Activated naive CD8-positive, alpha-beta T cell treated with anti-CD3 and anti-CD28 coated beads for 36 hours (primary cell): ENCODE measurements around the gene PDK2. TPM values are rescaled to one million over a fixed set of nuclear protein-coding genes. Genes with fewer than 3 reads are reported as not detected.
A peak's percentile ranks its signal among the peaks of the same experiment; 100 is the strongest.

Experiments
- DNase-seq: peaks from one replicate; pipeline ENCODE4 v3.0.0; 2021
- H3K27ac Mint-ChIP-seq: one replicate; pipeline ENCODE4 v1.8.0; 2022; ENCODE audit warnings: mild to moderate bottlenecking, moderate library complexity, mixed read lengths
- H3K27me3 Mint-ChIP-seq: one replicate; pipeline ENCODE4 v1.8.0; 2022; ENCODE audit warnings: mild to moderate bottlenecking, mixed read lengths
- H3K36me3 Mint-ChIP-seq: one replicate; pipeline ENCODE4 v1.8.0; 2021; ENCODE audit warnings: mild to moderate bottlenecking, mixed read lengths
- H3K4me1 Mint-ChIP-seq: one replicate; pipeline ENCODE4 v1.8.0; 2021; ENCODE audit warnings: mixed read lengths
- H3K4me3 Mint-ChIP-seq: one replicate; pipeline ENCODE4 v1.8.0; 2022; ENCODE audit warnings: mild to moderate bottlenecking, moderate library complexity, mixed read lengths
- H3K9me3 Mint-ChIP-seq: one replicate; pipeline ENCODE4 v1.8.0; 2022; ENCODE audit warnings: mixed read lengths
- total RNA-seq, 2 experiments: library from RNA; stranded (reverse); gene quantifications; one replicate each; pipeline ENCODE4 v1.2.3, GENCODE V29; 2021

Gene PDK2
- total RNA-seq, 2 experiments from 2014 or later: 9.4 to 12.9 TPM

DNA sequence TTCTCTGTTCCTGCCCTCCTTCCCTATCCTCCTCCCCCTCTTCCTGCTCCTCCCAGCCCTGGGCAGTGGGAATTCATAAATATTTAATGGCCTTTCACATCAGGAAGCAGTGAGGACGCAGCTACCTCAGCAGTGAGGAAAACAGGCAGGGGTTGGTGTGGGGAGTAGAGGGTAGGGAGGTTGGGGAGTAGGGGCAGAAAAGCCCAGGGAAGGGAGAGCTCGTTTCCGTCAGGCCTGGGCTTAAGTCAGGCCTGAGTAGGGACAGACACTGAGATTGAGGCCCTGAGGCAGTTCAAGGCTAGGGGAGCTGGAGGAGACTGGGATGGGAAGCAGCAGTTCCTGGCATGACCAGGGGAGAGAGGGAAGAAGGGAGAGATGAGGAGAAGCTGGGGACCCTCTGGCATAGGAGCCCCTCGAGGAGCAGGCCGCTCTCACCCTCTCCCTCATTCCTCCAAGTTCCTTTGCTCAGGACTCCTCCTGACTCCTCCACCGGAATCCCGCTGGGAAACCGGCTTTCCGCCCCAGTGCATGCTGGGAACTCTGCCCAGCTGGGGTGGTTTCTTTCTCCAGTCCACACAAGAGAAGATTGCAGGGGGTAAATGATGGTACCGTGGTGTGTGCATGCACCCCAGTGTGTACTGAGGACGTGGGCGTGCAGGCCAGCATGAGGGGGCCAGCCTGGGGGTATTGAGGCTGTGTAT lies 28.6 kb downstream of the PDK2 start:
- Mint-ChIP-seq H3K27ac (no peak overlapping the region), H3K9me3 (no peaks in the 10 kb centered on the region), H3K27me3 (peaks cover 36% of the 10 kb centered on the region), H3K4me1 (peaks cover 5% of the 10 kb centered on the region), H3K4me3 (no peak overlapping the region), H3K36me3 (no peaks in the 10 kb centered on the region)
- no peak for DNase-seq

DNA sequence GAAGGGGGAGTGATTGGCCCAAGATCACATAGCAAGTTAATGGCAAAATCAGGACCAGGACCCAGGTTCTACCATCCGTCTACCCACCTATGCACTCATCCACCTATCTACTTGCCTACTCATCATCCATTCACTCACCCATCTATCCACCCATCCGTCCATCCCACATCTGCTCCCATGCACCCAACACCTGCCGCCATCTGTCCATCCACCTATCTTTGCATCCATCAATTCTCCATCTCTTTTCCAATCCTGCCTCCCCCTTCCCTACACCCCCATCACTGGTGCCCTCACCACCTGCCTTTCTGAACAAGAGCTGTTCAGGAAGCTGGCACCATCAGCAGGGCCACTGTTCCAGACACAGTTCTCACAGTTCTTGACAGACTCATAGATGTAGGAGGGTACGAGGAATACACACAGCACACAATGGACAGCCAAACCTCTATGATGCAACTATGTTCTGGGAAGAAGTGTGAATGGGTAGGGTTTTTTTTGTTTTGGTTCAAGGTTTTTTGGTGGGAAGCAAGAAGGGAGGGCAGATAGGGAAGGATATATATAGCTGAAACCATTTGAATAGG lies 30.4 kb downstream of the PDK2 start:
- Mint-ChIP-seq H3K27ac (no peak overlapping the region), H3K4me3 (no peak overlapping the region), H3K9me3 (no peaks in the 10 kb centered on the region), H3K4me1 (peaks cover 9% of the 10 kb centered on the region), H3K36me3 (no peaks in the 10 kb centered on the region), H3K27me3 (peaks cover 28% of the 10 kb centered on the region)
- no peak for DNase-seq

DNA sequence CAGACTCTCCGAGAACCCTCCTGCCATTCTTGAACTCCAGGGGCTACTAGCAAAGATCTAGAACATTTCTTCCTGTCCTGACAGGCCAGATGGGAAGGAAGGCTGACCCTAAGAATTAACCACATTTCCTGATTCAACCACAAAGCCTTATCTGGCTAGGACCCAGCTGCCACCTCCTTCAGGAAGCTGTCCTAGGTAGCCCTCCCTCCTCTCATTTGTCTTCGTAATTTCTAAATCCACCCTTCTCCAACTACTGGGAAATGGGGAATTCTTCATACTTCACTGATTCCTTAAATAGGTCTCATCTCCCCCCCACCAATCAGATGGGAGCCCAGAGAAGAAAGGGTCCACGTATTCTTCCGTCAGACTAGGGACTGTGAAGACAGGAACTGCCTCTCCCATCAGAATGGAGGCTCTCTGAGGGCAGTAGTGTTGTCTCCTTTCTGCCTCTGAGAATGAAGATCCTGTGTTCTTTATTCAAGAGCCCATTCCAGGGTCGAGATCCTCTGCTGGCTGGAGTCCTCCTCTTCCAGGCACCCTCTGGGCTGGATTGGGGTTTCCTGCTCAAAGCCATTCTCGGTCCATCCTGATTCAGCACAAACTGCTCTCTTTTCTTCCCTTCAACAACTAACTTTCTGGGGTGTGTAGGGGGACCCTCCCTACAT lies 32.7 kb downstream of the PDK2 start:
- H3K4me3 Mint-ChIP-seq: no peak overlapping the region
- no peak overlapping the region for H3K27ac Mint-ChIP-seq
- no peaks in the 10 kb centered on the region for H3K9me3 Mint-ChIP-seq
- peaks cover 4% of the 10 kb centered on the region for H3K36me3 Mint-ChIP-seq
- DNase-seq: no peak
- H3K4me1 Mint-ChIP-seq: peaks cover 22% of the 10 kb centered on the region
- peaks cover 29% of the 10 kb centered on the region for H3K27me3 Mint-ChIP-seq

DNA sequence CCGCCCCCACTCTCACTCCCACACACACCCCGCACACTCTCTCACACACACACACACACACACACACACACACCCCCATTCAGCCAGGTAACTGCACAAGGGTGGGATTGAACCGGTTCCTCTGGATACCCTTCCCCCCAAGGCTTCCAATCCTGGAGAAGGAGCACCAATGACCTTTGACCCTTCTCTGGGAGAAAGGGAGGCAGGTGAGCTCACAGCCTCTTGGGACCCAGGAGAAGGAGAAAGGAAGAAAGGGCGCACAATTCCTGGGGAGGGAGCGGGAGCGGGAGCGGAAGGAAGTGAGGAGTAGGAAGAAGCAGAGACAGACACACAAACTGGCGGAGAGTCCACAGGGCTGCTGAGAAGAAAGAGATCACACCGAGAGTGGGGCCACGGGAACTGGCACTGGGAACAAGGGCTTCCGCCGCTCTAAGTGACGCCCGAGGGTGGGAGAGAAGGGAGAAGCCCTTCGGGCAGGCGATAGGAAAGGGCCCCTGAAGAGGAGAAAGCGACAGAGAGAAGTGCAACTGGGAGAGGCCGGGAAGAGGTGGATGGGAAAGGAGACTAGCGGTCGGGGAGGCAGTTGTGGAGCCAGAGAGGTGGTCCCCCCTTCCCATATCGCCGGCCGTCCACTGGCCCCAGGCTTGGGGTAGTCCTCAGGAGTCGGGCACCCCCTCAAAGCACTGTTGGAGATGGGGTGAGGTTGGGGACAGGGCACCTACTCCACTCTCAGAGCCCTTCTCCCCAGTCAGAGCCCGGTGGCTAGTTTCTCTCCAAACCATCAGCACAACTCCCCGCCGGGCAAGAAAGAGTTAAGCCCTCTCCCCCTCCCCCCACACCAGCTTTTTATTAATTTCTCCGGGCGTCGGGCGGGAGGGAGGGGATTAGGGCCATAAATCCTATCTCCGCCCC lies 33.5 kb downstream of the PDK2 start:
- Mint-ChIP-seq H3K9me3 (no peaks in the 10 kb centered on the region), H3K27ac (peak overlapping the region; percentile 53), H3K4me3 (peak overlapping the region; percentile 66), H3K4me1 (peaks cover 22% of the 10 kb centered on the region), H3K27me3 (peaks cover 29% of the 10 kb centered on the region), H3K36me3 (peaks cover 4% of the 10 kb centered on the region)
- DNase-seq: no peak

DNA sequence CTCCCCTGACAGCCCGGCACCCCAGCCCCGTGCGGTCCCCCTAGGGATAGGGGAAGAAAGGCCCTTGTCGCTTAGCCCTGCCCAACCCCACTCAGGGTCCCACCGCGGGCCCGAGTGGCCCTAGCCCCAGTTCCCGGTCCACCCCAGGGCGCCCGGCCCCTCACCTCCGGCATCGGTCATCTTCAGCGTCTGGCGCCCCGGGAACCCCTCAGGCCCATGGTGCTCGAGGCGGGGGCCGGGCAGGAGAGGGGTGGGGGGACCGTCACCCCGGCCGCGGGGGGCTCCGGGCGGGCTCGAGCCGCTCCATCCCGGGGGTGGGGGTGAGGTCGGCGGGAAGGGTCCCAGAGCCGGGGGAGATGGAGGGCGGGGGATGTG lies 34.2 kb downstream of the PDK2 start:
- H3K27ac Mint-ChIP-seq: no peak overlapping the region
- H3K27me3 Mint-ChIP-seq: peaks cover 29% of the 10 kb centered on the region
- no peak for DNase-seq
- peaks cover 4% of the 10 kb centered on the region for H3K36me3 Mint-ChIP-seq
- peak overlapping the region; percentile 64 for H3K4me3 Mint-ChIP-seq
- H3K4me1 Mint-ChIP-seq: peaks cover 22% of the 10 kb centered on the region
- no peaks in the 10 kb centered on the region for H3K9me3 Mint-ChIP-seq

DNA sequence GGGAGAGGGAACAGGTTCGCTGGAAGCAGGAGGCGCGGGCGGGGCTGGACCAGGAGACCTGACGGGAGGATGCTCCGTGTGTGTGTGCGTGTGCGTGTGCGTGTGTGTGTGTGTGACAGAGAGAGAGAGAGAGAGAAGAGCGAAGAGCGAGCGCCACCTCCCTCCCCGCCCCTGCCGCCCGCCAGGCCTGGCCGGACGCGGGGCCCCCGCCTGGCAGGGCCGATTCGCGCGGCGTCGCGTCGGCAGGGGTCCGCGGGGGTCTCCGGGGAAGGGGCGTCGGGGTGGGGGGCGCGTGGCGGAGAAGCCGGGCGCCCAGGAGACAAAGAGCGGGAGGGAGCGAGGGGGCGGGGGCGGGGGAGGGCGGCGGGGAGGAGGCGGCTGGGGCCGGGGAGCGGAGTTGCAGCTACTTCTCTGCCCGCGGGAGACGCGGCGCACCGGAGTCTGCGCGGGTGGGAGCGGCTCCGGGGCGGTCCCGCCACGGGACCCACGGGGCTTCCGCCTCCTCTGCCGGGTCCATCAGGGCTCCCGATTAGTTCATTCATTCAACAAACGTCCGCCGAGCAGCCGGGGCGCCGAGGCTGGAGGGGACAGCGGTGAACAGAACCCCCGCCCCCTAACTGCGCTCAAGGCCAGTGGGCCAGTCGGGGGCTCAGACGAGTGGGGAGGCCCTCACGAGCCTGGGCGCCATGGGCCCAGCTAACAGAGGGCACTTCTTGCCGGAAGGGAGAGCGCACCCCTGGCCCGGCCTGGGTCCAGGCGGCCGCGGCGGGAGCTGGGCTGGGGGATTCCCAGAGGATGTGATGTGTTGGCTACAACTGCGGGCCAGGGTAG lies 34.8 kb downstream of the PDK2 start, which contains the start of gene SAMD14:
Gene SAMD14 (minus strand): TSS at position 433 of the 831 bp plus-strand sequence. CDS start 5,201 bp downstream, outside the sequence.
- Mint-ChIP-seq H3K27me3 (peaks cover 29% of the 10 kb centered on the region), H3K36me3 (peaks cover 4% of the 10 kb centered on the region), H3K4me1 (peaks cover 22% of the 10 kb centered on the region), H3K4me3 (peak within 1 kb of the TSS; percentile 71), H3K27ac (peak within 1 kb of the TSS; percentile 9), H3K9me3 (no peaks in the 10 kb centered on the region)
- peak; percentile 41 for DNase-seq

DNA sequence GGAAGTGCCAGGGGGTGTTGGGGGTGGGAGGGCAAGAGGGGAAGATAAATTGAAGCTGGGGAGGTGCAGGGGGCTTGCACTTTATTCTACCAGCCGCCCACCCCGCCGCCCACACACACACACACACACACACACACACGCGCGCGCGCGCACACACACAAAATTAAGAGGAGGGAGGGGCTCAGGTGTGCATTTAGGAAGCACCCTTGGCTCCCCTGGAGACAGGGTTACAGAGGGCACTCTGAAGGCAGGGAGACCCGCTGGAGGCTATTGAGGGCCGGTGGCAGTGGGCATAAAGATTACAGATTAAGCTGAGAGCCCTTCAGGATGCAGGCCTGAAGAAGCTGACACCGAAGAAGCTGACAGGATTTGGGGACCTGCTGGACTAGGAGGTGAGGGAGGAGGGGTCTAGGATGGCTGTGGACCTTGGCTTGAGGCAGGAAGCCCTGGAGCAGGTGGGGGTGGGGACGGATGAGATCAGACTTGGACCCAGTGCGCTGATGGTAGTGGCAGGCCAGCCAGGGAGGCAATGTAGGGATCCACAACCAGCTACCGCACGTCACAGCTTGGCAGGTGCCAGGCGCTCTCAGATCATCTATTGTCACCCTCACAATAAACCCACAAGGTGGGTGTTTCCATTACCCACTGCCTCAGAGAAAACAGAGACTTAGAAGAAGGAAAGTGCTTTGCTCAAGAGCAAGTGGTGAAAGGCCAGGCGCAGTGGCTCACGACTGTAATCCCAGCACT lies 35.6 kb downstream of the PDK2 start:
- H3K9me3 Mint-ChIP-seq: no peaks in the 10 kb centered on the region
- peak overlapping the region; percentile 71 for H3K4me3 Mint-ChIP-seq
- DNase-seq: peak; percentile 38
- peaks cover 29% of the 10 kb centered on the region for H3K27me3 Mint-ChIP-seq
- peaks cover 6% of the 10 kb centered on the region for H3K36me3 Mint-ChIP-seq
- H3K27ac Mint-ChIP-seq: peak overlapping the region; percentile 9
- H3K4me1 Mint-ChIP-seq: peaks cover 22% of the 10 kb centered on the region

DNA sequence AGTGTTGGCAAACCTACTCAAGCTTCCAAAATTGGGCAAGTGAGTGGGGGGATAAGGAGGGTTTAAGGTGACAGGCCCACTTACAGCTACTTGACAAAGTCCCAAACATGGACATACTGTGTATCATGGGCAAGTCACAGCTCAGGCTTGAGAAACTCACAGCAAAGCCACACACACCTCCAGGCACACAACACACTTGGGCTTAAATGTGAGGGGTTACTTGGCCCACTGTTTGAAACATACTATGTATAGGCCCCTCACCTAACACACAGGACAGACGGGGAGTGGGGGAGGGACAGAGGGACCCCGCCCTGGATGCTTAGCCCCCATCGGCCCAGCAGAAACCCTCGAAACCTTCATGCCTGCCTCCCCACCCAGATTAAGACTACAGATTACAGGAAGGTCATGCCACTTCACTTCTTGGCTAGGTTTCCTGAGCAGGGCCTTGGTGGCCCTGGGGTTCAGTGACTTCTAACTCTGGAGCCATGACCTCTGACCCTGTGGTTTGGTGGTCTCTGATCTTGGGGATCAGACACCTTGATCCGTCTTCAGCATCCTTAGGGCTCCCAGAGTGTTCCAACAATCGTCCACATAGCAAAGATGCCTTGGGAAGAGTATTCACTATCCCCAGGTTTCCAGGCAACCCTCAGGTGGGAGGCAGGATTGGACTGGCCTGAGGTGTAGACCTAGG lies 37.1 kb downstream of the PDK2 start:
- Mint-ChIP-seq H3K27ac (peak overlapping the region; percentile 4), H3K4me1 (peaks cover 26% of the 10 kb centered on the region), H3K9me3 (no peaks in the 10 kb centered on the region), H3K4me3 (no peak overlapping the region), H3K36me3 (peaks cover 7% of the 10 kb centered on the region), H3K27me3 (peaks cover 29% of the 10 kb centered on the region)
- no peak for DNase-seq

DNA sequence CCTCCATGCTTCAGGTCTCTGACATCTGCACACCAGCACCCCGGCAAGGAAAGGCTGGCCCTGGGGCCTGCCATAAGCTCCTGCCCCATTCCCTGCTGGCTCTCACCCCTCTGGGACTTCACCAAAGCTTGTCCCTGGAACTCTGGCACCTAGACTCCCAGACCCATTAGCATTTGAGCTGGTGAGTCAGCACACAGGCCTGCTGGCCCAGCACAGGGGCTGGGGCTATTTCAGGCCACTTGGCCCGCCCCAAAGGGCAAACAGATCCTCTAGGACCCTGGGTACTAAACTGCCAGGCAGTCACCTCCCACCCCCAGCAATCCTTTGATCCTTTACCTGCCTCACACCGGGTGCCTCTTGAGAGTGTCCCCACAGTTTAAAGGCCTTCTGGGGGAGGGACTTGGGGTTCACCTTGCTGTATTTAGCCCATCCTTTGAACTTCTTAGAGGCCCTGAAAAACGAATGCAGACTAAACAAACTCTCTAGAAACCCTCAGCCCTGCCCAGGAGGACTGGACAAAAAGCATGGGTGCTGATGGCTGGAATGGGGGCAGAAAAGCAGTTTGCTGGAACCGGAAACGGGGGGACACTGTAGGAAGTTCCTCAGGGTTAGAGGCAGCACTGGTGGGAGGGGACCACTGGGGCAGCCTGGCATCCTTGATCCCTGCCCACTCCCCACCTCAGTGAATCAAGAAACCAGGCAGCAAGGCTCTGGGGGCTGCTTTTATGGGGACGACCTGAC lies 38.0 kb downstream of the PDK2 start:
- Mint-ChIP-seq H3K9me3 (no peaks in the 10 kb centered on the region), H3K4me3 (no peak overlapping the region), H3K27ac (no peak overlapping the region), H3K27me3 (peaks cover 21% of the 10 kb centered on the region), H3K36me3 (peaks cover 16% of the 10 kb centered on the region), H3K4me1 (peaks cover 23% of the 10 kb centered on the region)
- DNase-seq: no peak

DNA sequence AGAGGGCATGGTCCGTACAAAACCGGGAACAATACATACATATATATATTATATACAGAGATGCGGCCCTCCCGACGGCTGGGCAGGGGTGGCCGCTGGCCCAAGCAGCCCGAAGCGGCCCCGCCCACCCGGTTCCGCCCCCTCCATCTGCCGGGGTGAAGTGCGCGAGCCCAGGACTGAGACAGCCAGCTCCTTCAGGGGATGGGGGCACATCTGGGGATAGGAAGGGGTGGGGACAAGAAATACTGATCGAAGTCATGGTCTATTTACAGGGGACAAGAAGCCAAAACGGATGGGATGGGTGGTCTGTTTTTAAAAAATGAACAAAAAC lies 38.6 kb downstream of the PDK2 start:
- Mint-ChIP-seq H3K4me1 (peaks cover 21% of the 10 kb centered on the region), H3K4me3 (no peak overlapping the region), H3K27ac (no peak overlapping the region), H3K27me3 (peaks cover 16% of the 10 kb centered on the region), H3K9me3 (no peaks in the 10 kb centered on the region), H3K36me3 (peaks cover 21% of the 10 kb centered on the region)
- DNase-seq: no peak

DNA sequence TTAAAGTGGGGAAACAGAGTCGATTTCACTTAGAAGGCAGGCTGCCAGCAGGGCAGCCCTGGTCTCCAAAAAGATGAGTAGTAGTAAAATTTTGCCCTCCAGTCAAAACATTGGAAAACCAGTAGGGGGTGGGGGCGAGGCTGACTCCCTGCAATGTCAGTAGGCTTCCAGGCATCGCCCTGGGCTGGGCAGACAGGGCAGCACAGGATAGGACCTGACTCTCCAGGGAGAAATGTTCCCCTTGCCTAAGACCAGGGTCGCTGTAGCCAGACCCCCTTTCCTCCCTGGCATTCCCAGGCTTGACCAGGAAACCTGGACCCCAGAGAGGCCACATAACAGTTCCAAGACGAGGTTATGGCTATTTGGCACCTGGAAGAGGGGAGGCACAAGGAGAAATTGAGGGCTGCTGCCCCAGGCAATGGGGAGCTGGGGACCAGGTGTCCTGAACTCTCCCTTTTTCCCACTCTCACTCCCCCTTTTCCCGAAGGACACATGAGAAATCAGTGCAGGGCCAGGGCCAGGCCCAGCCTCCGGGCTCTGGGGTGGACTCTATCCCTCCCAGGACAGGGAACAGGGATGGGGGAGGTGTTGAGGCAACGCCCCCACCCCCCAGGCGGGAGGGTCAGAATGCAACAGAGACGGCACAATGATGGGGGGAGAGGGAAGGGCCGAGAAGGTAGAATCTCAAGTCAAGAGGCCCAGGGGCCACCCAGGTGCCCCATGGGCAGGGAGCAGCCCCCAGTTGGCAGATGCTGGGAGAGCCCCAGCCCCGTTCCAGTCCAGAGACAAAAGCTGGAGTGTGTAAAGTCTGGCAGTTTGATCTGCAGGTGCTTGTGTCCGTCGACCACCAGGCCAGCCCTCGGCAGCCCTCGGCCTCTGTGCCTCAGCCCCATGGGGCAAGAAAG lies 39.3 kb downstream of the PDK2 start:
- Mint-ChIP-seq H3K27me3 (peaks cover 11% of the 10 kb centered on the region), H3K4me1 (peaks cover 18% of the 10 kb centered on the region), H3K27ac (no peak overlapping the region), H3K36me3 (peaks cover 23% of the 10 kb centered on the region), H3K9me3 (no peaks in the 10 kb centered on the region), H3K4me3 (no peak overlapping the region)
- DNase-seq: no peak
